ENCODE measurements around the gene TWSG1.

Gene TWSG1

DNA sequence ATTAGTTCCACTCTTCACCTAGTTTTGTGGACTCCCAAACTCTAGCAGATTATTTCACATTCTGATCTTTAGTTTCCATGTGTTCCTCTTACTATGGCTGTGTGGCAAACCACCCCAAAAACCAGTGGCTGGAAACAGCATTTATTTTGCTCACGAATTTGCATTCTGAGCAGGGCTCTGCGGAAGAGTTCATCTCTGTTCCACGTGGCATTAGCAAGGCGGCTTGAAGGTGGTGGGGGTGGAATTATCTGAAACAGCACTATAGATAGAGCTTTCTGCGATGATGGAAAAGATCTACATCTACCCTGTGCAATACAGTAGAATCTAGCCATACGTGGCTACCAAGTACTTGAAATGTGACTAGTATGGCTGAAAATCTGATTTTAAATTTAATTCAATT is 5.9 kb downstream of the TWSG1 start:
- ChIA-PET CTCF (interaction anchor here (0.9 to 2.8 kb wide), 2 partner anchors 13 to 177 kb away, joined by 3 to 7 read pairs; no protein-coding TSS in a partner anchor), POLR2A (no interaction called here)
- DNase-seq (ENCODE audit: extremely low spot score) = no peak
- TF ChIP-seq, protein P1, sequence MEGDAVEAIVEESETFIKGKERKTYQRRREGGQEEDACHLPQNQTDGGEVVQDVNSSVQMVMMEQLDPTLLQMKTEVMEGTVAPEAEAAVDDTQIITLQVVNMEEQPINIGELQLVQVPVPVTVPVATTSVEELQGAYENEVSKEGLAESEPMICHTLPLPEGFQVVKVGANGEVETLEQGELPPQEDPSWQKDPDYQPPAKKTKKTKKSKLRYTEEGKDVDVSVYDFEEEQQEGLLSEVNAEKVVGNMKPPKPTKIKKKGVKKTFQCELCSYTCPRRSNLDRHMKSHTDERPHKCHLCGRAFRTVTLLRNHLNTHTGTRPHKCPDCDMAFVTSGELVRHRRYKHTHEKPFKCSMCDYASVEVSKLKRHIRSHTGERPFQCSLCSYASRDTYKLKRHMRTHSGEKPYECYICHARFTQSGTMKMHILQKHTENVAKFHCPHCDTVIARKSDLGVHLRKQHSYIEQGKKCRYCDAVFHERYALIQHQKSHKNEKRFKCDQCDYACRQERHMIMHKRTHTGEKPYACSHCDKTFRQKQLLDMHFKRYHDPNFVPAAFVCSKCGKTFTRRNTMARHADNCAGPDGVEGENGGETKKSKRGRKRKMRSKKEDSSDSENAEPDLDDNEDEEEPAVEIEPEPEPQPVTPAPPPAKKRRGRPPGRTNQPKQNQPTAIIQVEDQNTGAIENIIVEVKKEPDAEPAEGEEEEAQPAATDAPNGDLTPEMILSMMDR (IDR thresholded peaks at IDR 0.05; ENCODE audit: control extremely low read depth, extremely low read depth, low read depth, missing control alignments) = no peak

DNA sequence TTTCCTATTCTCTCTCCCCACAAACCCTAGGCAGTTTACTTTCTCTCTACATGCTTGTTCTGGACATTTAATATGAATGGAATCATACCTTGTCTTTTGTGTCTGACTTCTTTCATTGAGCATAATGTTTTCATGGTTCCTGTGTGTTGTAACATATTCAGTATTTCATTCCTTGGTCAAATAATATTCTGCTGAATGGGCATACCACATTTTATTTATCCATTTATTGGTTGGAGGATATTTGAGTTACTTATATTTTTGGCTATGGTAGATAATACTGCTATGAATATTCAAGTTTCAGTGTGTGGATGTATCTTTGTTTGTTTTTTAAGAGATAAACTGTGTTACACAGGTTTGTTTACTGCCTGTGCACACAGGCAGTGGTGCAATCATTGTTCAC is 9.0 kb downstream of the TWSG1 start:
- TF ChIP-seq, protein P1 (IDR thresholded peaks at IDR 0.05; ENCODE audit: control extremely low read depth, extremely low read depth, low read depth, missing control alignments) = no peak
- ChIA-PET CTCF (interaction anchor here (1.1 kb wide), 2 partner anchors 7 to 15 kb away, joined by 3 read pairs; no protein-coding TSS in a partner anchor), POLR2A (no interaction called here)
- DNase-seq (ENCODE audit: extremely low spot score) = no peak

DNA sequence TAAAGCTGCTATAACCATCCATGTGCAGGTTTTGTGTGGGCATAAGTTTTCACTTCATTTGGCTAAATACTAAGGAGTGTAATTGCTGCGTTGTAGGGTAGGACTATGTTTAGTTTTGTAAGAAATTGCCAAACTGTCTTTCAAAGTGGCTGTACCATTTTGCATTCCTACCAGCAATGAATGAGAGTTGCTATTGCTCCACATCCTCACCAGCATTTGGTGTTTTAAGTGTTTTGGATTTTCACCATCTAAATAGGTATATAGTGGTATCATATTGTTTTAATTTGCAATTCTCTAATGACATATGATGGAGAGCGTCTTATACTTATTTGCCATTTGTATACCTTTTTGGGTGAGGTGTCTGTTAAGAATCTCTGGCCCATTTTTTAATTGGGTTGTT is 12.2 kb downstream of the TWSG1 start:
- POLR2A ChIA-PET = interaction anchor here (1.3 kb wide), 1 partner anchor 12 kb away, joined by 4 read pairs; the partner anchor contains the start of gene TWSG1
- TF ChIP-seq, protein P1 (IDR thresholded peaks at IDR 0.05; ENCODE audit: control extremely low read depth, extremely low read depth, low read depth, missing control alignments) = no peak
- no peak for DNase-seq (ENCODE audit: extremely low spot score)
- CTCF ChIA-PET = interaction anchor here (1.1 to 1.5 kb wide), 3 partner anchors 8 to 26 kb away, joined by 3 to 4 read pairs (median 4); no protein-coding TSS in a partner anchor

DNA sequence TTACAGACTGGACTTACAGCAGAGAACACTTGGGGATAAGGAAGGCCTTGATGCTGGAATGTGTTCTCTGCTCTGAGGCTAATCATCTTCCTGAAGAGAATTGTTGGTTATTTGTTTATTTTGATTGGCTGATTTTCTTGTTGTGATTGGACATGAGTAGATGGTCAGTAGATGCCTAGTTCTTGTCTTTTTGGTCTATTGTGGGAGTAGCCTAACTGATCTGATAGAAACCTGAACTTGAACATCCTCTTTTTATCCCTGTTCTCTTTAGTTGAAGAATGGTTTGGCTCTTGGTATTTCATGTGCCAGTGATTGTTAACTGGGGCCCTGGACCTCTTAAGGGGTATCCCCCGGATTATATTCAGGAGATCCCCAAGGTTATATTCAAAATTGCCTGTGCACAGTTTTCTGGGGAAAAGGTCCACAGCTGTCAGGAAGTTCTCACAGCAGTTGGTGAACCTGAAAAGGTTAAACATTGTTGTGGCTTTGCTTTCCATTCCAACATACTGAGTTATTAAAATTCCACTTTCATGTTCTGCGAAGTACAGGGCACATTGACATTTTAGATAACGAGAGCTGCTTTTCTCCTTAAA is 13.6 kb downstream of the TWSG1 start:
- TF ChIP-seq, protein P1 (IDR thresholded peaks at IDR 0.05; ENCODE audit: control extremely low read depth, extremely low read depth, low read depth, missing control alignments) = no peak
- peak; percentile 32 for DNase-seq (ENCODE audit: extremely low spot score)
- POLR2A ChIA-PET = no interaction called here
- CTCF ChIA-PET = interaction anchor here (0.9 to 1.4 kb wide), 2 partner anchors 13 to 166 kb away, joined by 3 read pairs; partner anchors contain the start of gene TWSG1

DNA sequence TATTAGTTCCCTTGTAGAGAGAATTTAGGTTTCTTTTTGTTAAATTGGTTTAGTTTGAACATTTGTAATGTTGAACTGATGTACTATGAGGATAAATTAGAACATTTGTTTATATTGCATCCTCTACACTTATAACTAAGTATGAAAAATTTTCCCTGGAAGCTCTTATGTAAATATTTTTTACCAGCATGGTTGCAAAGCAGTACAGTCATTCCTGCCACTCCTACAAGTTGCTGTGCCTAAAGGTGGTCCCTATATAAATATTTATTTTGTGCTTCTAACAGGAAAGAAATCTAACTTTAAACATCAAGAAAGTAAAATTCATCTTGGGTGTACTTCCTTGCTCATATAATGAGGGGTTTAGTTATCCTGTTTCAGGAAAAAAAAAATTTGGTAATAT is 14.2 kb downstream of the TWSG1 start:
- POLR2A ChIA-PET = no interaction called here
- TF ChIP-seq, protein P1 (IDR thresholded peaks at IDR 0.05; ENCODE audit: control extremely low read depth, extremely low read depth, low read depth, missing control alignments) = no peak
- no peak for DNase-seq (ENCODE audit: extremely low spot score)
- CTCF ChIA-PET = interaction anchor here (0.9 to 1.4 kb wide), 2 partner anchors 14 to 166 kb away, joined by 3 read pairs; partner anchors contain the start of gene TWSG1

DNA sequence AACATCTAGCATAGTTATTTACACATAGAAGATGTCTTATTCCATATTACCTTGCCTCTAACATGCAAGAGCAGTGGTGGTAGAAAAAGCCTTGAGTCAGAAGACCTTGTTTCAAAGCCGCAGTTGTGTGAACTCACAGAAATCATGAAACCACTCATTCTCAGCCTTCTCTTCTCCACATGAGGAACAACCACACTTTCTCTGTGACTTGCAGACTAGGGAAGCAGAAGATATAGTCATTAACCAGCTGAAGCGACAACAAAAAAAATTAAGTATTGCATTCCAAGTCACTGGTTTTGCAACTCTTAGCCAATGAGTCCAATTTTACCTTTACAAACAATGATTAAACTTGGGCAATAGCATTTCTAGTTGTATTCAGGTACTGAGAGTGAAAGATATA is 19.0 kb downstream of the TWSG1 start:
- POLR2A ChIA-PET = no interaction called here
- peak; percentile 52 for DNase-seq (ENCODE audit: extremely low spot score)
- CTCF ChIA-PET = interaction anchor here (1.3 kb wide), 1 partner anchor 14 kb away, joined by 7 read pairs; no protein-coding TSS in a partner anchor
- TF ChIP-seq, protein P1 (IDR thresholded peaks at IDR 0.05; ENCODE audit: control extremely low read depth, extremely low read depth, low read depth, missing control alignments) = no peak
